ENCODE data around the gene TMEM258. TPM values are rescaled to one million over a fixed set of nuclear protein-coding genes. Genes with fewer than 3 reads are reported as not detected.

TMEM258 gene
- 164 and 166 TPM in 2 replicates for total RNA-seq

- Mint-ChIP-seq H3K27me3 (ENCODE audit: insufficient read depth) (no peaks in the 10 kb centered on the region), H3K27ac (peak within 1 kb of the TSS; percentile 99)
- intact Hi-C loops (cut with micrococcal nuclease): loop anchor here (1.0 to 5.0 kb wide), 11 partner anchors 23 to 431 kb away; partner anchors contain the start of genes CYB561A3, FADS3, MYRF and SDHAF2
Measured at GRCh38 chr11:61792310-61793082, at the start of gene TMEM258, which contains the start of gene FEN1. TSS of gene TMEM258 (minus strand) at chr11:61792599. CDS start at chr11:61792558, 41 bp downstream. TSS of gene FEN1 (plus strand) at chr11:61792911. CDS start at chr11:61795362, 2,451 bp downstream.

GRCh38 chr11:61841636-61842527, 49.5 kb upstream of the TMEM258 start:
- intact Hi-C loops (cut with micrococcal nuclease): no loop called here
- Mint-ChIP-seq H3K9me3 (no peaks in the 10 kb centered on the region), H3K27me3 (ENCODE audit: insufficient read depth) (no peaks in the 10 kb centered on the region), H3K4me1 (ENCODE audit: low read depth) (peaks cover 5% of the 10 kb centered on the region), H3K4me3 (no peak overlapping the region), H3K27ac (peak overlapping the region; percentile 52), H3K36me3 (ENCODE audit: low read depth) (peaks cover 50% of the 10 kb centered on the region)
- no peak for DNase-seq (ENCODE audit: low spot score)

More at GRCh38 chr11:61792310-61793082, at the start of gene TMEM258, which contains the start of gene FEN1:
- peaks cover 48% of the 10 kb centered on the region for H3K36me3 Mint-ChIP-seq (ENCODE audit: low read depth)
- H3K9me3 Mint-ChIP-seq: no peaks in the 10 kb centered on the region
- peak; percentile 86 for DNase-seq (ENCODE audit: low spot score)
- peaks cover 58% of the 10 kb centered on the region for H3K4me1 Mint-ChIP-seq (ENCODE audit: low read depth)
- peak within 1 kb of the TSS; percentile 96 for H3K4me3 Mint-ChIP-seq

GRCh38 chr11:61840371-61840770, 48.0 kb upstream of the TMEM258 start:
- H3K9me3 Mint-ChIP-seq: no peaks in the 10 kb centered on the region
- peaks cover 46% of the 10 kb centered on the region for H3K36me3 Mint-ChIP-seq (ENCODE audit: low read depth)
- H3K4me3 Mint-ChIP-seq: no peak overlapping the region
- no peak overlapping the region for H3K27ac Mint-ChIP-seq
- intact Hi-C loops (cut with micrococcal nuclease): no loop called here
- H3K4me1 Mint-ChIP-seq (ENCODE audit: low read depth): peaks cover 20% of the 10 kb centered on the region
- H3K27me3 Mint-ChIP-seq (ENCODE audit: insufficient read depth): no peaks in the 10 kb centered on the region
- no peak for DNase-seq (ENCODE audit: low spot score)

GRCh38 chr11:61839742-61840141, 47.3 kb upstream of the TMEM258 start:
- H3K4me3 Mint-ChIP-seq: no peak overlapping the region
- peaks cover 43% of the 10 kb centered on the region for H3K36me3 Mint-ChIP-seq (ENCODE audit: low read depth)
- no peaks in the 10 kb centered on the region for H3K9me3 Mint-ChIP-seq
- intact Hi-C loops (cut with micrococcal nuclease): no loop called here
- H3K27me3 Mint-ChIP-seq (ENCODE audit: insufficient read depth): no peaks in the 10 kb centered on the region
- peak overlapping the region; percentile 15 for H3K27ac Mint-ChIP-seq
- no peak for DNase-seq (ENCODE audit: low spot score)
- H3K4me1 Mint-ChIP-seq (ENCODE audit: low read depth): peaks cover 25% of the 10 kb centered on the region

GRCh38 chr11:61838921-61839320, 46.5 kb upstream of the TMEM258 start:
- Mint-ChIP-seq H3K27ac (peak overlapping the region; percentile 70), H3K4me1 (ENCODE audit: low read depth) (peaks cover 34% of the 10 kb centered on the region), H3K4me3 (no peak overlapping the region), H3K27me3 (ENCODE audit: insufficient read depth) (no peaks in the 10 kb centered on the region), H3K9me3 (no peaks in the 10 kb centered on the region), H3K36me3 (ENCODE audit: low read depth) (peaks cover 44% of the 10 kb centered on the region)
- intact Hi-C loops (cut with micrococcal nuclease): no loop called here
- DNase-seq (ENCODE audit: low spot score): no peak

- H3K36me3 Mint-ChIP-seq (ENCODE audit: low read depth): peaks cover 46% of the 10 kb centered on the region
Measured at GRCh38 chr11:61838501-61838900, 46.1 kb upstream of the TMEM258 start.

GRCh38 chr11:61837411-61838005, 45.1 kb upstream of the TMEM258 start:
- no peak for DNase-seq (ENCODE audit: low spot score)
- H3K4me1 Mint-ChIP-seq (ENCODE audit: low read depth): peaks cover 48% of the 10 kb centered on the region
- no peak overlapping the region for H3K4me3 Mint-ChIP-seq
- intact Hi-C loops (cut with micrococcal nuclease): no loop called here
- H3K9me3 Mint-ChIP-seq: no peaks in the 10 kb centered on the region
- H3K27me3 Mint-ChIP-seq (ENCODE audit: insufficient read depth): no peaks in the 10 kb centered on the region
- peak overlapping the region; percentile 23 for H3K27ac Mint-ChIP-seq
- peaks cover 40% of the 10 kb centered on the region for H3K36me3 Mint-ChIP-seq (ENCODE audit: low read depth)

More at GRCh38 chr11:61838501-61838900, 46.1 kb upstream of the TMEM258 start:
- peak overlapping the region; percentile 70 for H3K27ac Mint-ChIP-seq
- H3K27me3 Mint-ChIP-seq (ENCODE audit: insufficient read depth): no peaks in the 10 kb centered on the region
- no peak for DNase-seq (ENCODE audit: low spot score)
- intact Hi-C loops (cut with micrococcal nuclease): no loop called here
- H3K9me3 Mint-ChIP-seq: no peaks in the 10 kb centered on the region
- H3K4me3 Mint-ChIP-seq: no peak overlapping the region
- peaks cover 38% of the 10 kb centered on the region for H3K4me1 Mint-ChIP-seq (ENCODE audit: low read depth)

- intact Hi-C loops (cut with micrococcal nuclease): no loop called here
- no peak for DNase-seq (ENCODE audit: low spot score)
- Mint-ChIP-seq H3K4me1 (ENCODE audit: low read depth) (peaks cover 61% of the 10 kb centered on the region), H3K36me3 (ENCODE audit: low read depth) (peaks cover 32% of the 10 kb centered on the region), H3K9me3 (no peaks in the 10 kb centered on the region), H3K4me3 (no peak overlapping the region), H3K27me3 (ENCODE audit: insufficient read depth) (no peaks in the 10 kb centered on the region), H3K27ac (peak overlapping the region; percentile 80)
Measured at GRCh38 chr11:61836193-61836592, 43.8 kb upstream of the TMEM258 start.

- intact Hi-C loops (cut with micrococcal nuclease): loop anchor here (1.0 kb wide), 2 partner anchors 18 to 42 kb away; partner anchors contain the start of genes FEN1 and TMEM258
- peak overlapping the region; percentile 96 for H3K27ac Mint-ChIP-seq
- peak overlapping the region; percentile 73 for H3K4me3 Mint-ChIP-seq
- peak; percentile 72 for DNase-seq (ENCODE audit: low spot score)
- no peaks in the 10 kb centered on the region for H3K9me3 Mint-ChIP-seq
- H3K27me3 Mint-ChIP-seq (ENCODE audit: insufficient read depth): no peaks in the 10 kb centered on the region
- H3K36me3 Mint-ChIP-seq (ENCODE audit: low read depth): peaks cover 25% of the 10 kb centered on the region
- H3K4me1 Mint-ChIP-seq (ENCODE audit: low read depth): peaks cover 76% of the 10 kb centered on the region
Measured at GRCh38 chr11:61834278-61835048, 42.1 kb upstream of the TMEM258 start.

- H3K36me3 Mint-ChIP-seq (ENCODE audit: low read depth): peaks cover 22% of the 10 kb centered on the region
- DNase-seq (ENCODE audit: low spot score): no peak
- H3K27ac Mint-ChIP-seq: peak overlapping the region; percentile 96
- peaks cover 78% of the 10 kb centered on the region for H3K4me1 Mint-ChIP-seq (ENCODE audit: low read depth)
- no peaks in the 10 kb centered on the region for H3K27me3 Mint-ChIP-seq (ENCODE audit: insufficient read depth)
- no peaks in the 10 kb centered on the region for H3K9me3 Mint-ChIP-seq
- H3K4me3 Mint-ChIP-seq: peak overlapping the region; percentile 73
- intact Hi-C loops (cut with micrococcal nuclease): loop anchor here (1.0 kb wide), 2 partner anchors 18 to 42 kb away; partner anchors contain the start of genes FEN1 and TMEM258
Measured at GRCh38 chr11:61833926-61834277, 41.5 kb upstream of the TMEM258 start.

GRCh38 chr11:61833471-61833870, 41.1 kb upstream of the TMEM258 start:
- DNase-seq (ENCODE audit: low spot score): peak; percentile 12
- Mint-ChIP-seq H3K27ac (peak overlapping the region; percentile 96), H3K9me3 (no peaks in the 10 kb centered on the region), H3K36me3 (ENCODE audit: low read depth) (peaks cover 17% of the 10 kb centered on the region), H3K4me1 (ENCODE audit: low read depth) (peaks cover 74% of the 10 kb centered on the region), H3K27me3 (ENCODE audit: insufficient read depth) (no peaks in the 10 kb centered on the region), H3K4me3 (peak overlapping the region; percentile 73)
- intact Hi-C loops (cut with micrococcal nuclease): no loop called here

GRCh38 chr11:61832754-61833153, 40.4 kb upstream of the TMEM258 start:
- peak overlapping the region; percentile 31 for H3K4me3 Mint-ChIP-seq
- peaks cover 74% of the 10 kb centered on the region for H3K4me1 Mint-ChIP-seq (ENCODE audit: low read depth)
- no peaks in the 10 kb centered on the region for H3K9me3 Mint-ChIP-seq
- H3K36me3 Mint-ChIP-seq (ENCODE audit: low read depth): peaks cover 15% of the 10 kb centered on the region
- intact Hi-C loops (cut with micrococcal nuclease): no loop called here
- H3K27ac Mint-ChIP-seq: peak overlapping the region; percentile 96
- DNase-seq (ENCODE audit: low spot score): no peak
- no peaks in the 10 kb centered on the region for H3K27me3 Mint-ChIP-seq (ENCODE audit: insufficient read depth)

Measured in activated T-helper 1 cell treated with anti-CD3 and anti-CD28 coated beads, Interleukin-12 subunit alpha, Interleukin-12 subunit beta, Interleukin-2, Interleukin-4 antibody, amounts not matched to agents 30 ng/mL and 10 ng/mL and 1 ng/mL, durations not matched to agents 14 hours and 24 hours and 36 hours (primary cell).